Measurements from ENCODE around the gene NT5DC3.
"Not testable (repeated sequence)": the region's sequence is repeated elsewhere in the genome, so short reads cannot be mapped to it uniquely, and the experiment has no call there.

DNA sequence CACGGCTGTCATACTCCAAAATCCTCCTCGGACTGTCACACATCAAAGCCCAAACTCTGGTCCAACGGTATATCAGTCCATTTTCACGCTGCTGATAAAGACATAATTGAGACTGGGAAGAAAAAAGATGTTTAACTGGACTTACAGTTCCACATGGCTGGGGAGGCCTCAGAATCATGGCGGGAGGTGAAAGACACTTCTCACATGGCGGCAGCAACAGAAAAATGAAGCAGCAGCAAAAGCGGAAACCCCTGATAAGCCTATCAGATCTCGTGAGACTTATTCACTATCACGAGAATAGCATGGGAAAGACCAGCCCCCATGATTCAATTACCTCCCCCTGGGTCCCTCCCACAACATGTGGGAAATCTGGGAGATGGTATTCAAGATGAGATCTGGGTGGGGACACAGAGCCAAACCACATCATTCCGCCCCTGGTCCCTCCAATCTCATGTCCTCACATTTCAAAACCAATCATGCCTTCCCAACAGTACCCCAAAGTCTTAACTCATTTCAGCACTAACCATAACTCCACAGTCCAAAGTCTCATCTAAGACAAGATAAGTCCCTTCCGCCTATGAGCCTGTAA, 5.2 kb downstream of the NT5DC3 start:
- TF ChIP-seq, protein P1, sequence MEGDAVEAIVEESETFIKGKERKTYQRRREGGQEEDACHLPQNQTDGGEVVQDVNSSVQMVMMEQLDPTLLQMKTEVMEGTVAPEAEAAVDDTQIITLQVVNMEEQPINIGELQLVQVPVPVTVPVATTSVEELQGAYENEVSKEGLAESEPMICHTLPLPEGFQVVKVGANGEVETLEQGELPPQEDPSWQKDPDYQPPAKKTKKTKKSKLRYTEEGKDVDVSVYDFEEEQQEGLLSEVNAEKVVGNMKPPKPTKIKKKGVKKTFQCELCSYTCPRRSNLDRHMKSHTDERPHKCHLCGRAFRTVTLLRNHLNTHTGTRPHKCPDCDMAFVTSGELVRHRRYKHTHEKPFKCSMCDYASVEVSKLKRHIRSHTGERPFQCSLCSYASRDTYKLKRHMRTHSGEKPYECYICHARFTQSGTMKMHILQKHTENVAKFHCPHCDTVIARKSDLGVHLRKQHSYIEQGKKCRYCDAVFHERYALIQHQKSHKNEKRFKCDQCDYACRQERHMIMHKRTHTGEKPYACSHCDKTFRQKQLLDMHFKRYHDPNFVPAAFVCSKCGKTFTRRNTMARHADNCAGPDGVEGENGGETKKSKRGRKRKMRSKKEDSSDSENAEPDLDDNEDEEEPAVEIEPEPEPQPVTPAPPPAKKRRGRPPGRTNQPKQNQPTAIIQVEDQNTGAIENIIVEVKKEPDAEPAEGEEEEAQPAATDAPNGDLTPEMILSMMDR (IDR thresholded peaks at IDR 0.05), result not testable (repeated sequence)
- not testable (repeated sequence) for TF ChIP-seq POLR2AphosphoS5, POLR2A (IDR thresholded peaks at IDR 0.05)
